Vagina (tissue), 2 donors: ENCODE results near the gene CLCF1.

ENCODE experiments used
- POLR2AphosphoS5 ChIP-seq, 2 donors: sonication (generic); formaldehyde crosslinking; IDR thresholded peaks; one replicate each; pipeline ENCODE4 v1.9.0; 2017; ENCODE audit warnings: antibody characterized with exemption in 2 of 2, mild to moderate bottlenecking in 2 of 2, low read depth in 1 of 2; ENCODE audit not compliant: insufficient read depth in 1 of 2
- TF ChIP-seq, protein P1 (sequence below), 3 experiments: fragments of 450-650 bp in 2 of 3; fragments of 200-600 bp in 1 of 3; sonication (generic) in 1 of 3; IDR thresholded peaks; one replicate each; pipeline ENCODE4 v1.5.1; 2017 to 2019; ENCODE audit warnings: antibody characterized with exemption in 3 of 3, mild to moderate bottlenecking in 2 of 3, moderate library complexity in 2 of 3

DNA sequence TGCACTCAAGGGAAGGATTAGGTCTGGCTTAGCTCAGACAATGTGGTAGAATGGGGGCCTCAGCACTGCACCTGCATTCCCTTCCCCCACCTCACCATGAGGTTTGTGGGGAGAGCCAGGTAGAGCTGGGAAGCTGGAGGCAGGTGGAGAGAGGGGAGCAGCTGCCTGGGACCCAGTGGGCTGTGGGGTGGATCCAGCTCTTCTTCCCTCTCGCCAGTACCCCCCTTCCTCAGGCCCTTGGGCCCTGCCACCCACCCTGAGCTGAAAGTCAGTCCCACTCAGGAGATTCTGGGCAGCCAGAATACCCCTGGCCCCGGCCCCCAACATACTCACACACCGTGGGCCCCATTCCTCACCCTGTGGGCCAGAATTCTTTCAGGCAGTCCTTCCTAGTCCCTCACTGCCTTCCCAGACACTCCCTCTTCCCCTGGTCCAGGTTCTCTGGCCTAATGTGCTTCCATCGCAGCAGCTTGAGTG lies 17.0 kb downstream of the CLCF1 start:
- TF ChIP-seq POLR2AphosphoS5 (IDR thresholded peaks at IDR 0.05; ENCODE audit: insufficient read depth in 1 of 2, low read depth in 1 of 2): no peak
- TF ChIP-seq, protein P1, sequence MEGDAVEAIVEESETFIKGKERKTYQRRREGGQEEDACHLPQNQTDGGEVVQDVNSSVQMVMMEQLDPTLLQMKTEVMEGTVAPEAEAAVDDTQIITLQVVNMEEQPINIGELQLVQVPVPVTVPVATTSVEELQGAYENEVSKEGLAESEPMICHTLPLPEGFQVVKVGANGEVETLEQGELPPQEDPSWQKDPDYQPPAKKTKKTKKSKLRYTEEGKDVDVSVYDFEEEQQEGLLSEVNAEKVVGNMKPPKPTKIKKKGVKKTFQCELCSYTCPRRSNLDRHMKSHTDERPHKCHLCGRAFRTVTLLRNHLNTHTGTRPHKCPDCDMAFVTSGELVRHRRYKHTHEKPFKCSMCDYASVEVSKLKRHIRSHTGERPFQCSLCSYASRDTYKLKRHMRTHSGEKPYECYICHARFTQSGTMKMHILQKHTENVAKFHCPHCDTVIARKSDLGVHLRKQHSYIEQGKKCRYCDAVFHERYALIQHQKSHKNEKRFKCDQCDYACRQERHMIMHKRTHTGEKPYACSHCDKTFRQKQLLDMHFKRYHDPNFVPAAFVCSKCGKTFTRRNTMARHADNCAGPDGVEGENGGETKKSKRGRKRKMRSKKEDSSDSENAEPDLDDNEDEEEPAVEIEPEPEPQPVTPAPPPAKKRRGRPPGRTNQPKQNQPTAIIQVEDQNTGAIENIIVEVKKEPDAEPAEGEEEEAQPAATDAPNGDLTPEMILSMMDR (IDR thresholded peaks at IDR 0.05): no peak
